HG03139 (cell line): ENCODE data around the gene CCBE1.

Source experiments
- ATAC-seq: cut with Tn5 transposase; IDR thresholded peaks from one replicate; pipeline ENCODE4 v1.9.1; 2021; ENCODE audit not compliant: unreplicated experiment

The CCBE1 gene

GRCh38 chr18:59420244-59420643 is 277.0 kb downstream of the CCBE1 start:
- ATAC-seq, result no peak

- no peak for ATAC-seq
Observed at GRCh38 chr18:59419386-59419785, 277.8 kb downstream of the CCBE1 start.

DNA sequence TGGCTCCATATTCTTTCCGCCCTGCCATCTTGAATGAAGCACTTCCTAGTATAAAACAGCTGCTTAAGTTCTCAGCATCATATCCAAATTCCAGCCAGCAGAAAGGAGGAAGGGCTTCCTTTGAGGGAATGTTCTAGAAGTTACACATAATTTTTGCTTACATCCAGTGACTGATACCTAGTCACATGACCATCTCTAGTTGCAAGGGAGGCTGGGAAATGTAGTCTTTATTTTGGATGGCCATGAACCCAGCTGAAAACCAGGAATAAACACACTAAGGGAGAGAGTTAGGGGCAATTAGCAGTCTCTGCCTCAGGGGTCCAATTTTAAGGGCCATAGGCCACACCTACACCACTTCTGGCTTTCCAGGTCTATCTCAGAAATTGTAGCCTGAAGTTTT is 280.4 kb downstream of the CCBE1 start:
- no peak for ATAC-seq

GRCh38 chr18:59414111-59414653 is 283.0 kb downstream of the CCBE1 start:
- ATAC-seq, result no peak

DNA sequence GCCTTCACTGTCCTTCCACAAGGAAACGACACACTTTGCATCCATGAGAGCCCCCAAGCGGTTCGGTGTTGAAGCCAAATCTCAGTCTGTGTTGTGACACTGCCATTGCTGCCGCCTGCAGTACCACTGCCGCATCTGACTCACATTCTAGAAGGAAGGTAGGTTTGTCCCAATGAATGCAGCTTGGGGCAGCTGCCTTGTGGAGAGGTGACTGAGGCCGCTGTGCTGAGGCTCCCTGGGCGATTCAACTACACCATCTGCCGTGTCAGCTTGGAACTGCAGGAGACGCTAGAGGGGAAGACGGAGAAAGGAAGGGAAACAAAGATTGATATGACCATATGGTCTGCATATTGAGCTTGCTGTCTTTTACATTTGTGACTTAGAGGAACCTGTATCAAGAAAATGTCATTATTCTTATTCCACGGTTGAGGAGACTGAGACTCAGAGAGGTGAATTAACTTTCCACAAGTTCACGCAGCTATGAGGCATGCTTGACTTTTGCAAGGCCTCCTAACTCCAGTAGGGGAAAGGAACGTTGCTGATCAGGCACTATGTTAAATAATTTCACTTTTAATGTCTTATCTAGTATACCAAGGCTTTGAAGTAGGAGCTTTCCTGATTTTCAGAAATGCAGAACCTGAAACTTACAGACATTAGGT is 294.7 kb downstream of the CCBE1 start:
- peak; percentile 92 for ATAC-seq

DNA sequence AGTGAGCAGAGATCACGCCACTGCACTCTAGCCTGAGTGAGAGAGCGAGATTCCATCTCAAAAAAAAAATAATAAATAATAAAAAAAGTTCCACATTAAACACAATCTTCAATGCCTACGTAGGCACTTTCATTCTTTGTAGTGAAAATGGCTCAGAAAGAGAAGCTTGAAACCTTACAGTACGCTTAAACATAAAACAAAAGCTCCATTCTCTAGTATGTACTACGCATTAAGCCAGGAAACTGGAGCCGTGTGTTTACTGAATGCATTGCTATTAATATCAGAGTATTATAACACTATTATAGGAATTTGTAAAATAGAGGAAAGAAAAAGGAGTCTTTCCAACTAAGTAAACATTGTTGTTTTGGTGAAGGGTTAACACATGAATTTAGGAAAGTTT is 296.8 kb downstream of the CCBE1 start:
- no peak for ATAC-seq

DNA sequence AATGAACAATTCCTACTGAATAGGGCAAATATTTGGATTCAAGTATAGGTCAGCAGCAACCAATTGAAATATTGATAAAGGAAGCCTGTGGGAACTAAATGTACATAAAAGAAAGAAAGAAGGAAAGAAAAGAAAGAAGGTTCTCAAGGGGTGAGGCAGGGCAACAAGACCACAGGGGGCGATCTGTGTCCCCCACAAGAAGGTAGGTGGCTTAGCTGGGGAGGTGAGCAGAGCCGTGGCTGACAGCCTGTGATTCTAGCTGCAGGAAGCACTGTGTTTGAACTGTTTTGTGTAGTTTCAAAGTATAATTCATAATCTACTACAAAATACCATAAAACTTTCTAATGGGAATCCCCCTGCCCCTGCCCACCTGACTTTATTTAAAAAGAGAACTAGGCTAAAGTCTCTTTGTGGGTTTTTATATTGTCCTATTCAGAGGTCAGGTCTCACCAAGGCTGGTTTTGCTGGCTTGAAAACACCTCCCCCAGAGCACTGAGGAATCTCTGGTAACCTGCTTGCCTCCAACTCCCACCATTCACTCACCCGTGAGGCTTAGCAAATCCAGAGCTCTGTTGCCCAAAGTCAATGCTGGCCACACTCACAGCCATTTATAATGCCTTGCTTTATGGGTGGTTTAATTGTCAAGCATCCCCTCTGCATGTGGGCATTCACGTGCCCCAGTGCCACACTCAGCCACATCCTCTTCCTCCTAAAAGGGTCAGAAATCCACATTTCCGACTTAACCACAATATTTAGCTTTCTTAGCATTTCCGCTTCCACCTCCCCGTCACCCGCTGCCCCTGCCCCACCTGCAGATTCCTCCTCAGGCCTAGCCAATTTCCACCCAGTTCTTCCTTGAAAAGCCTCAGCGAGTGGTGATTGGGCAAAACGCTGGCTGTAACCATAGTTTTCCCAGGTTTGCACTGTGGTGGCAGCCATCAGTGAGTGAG is 301.7 kb downstream of the CCBE1 start:
- ATAC-seq, result no peak

GRCh38 chr18:59393381-59393780 is 303.8 kb downstream of the CCBE1 start:
- no peak for ATAC-seq

DNA sequence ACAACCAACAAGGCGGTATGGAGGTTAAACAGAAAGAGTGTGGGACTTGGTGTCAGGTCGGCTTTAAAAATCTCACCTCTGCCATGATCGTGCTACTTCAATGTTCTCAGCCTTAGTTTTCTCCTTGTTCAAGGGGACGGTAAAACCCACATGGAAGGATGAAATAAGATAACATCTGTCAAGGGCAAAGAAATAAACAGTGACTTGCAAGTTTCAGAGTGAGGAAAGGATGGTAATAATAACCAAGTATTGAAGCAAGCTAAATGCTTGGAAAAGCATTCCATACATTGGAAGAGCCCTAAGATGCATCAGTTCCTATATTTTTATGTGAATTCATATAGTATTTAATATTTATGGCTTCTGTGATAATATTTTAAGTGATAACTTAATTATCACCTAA is 308.4 kb downstream of the CCBE1 start:
- ATAC-seq, result no peak

GRCh38 chr18:59387687-59388565 is 309.3 kb downstream of the CCBE1 start:
- no peak for ATAC-seq

GRCh38 chr18:59386909-59387686 is 310.1 kb downstream of the CCBE1 start:
- no peak for ATAC-seq

DNA sequence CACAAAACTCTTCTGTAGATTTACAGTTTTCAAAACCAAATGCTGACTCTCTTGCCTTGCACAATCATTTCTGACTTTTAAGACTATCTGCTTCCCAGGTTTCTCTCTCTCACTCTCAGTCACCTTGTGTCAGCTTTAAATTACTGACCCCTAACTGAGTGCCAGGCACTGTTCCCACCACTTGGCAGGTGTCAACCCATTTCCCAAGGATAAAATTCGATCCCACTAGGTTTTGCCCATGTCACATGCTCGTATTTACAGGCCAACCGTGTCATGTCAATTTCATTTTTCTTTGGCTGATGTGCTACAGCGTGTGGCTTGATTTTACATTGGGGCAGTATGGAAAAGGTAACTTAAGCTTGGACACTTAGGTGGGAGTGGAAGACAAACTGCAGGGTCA is 312.0 kb downstream of the CCBE1 start:
- no peak for ATAC-seq

GRCh38 chr18:59383851-59384250 is 313.4 kb downstream of the CCBE1 start:
- ATAC-seq, result no peak

- ATAC-seq, result no peak
Observed at GRCh38 chr18:59382383-59382782, 314.8 kb downstream of the CCBE1 start.

DNA sequence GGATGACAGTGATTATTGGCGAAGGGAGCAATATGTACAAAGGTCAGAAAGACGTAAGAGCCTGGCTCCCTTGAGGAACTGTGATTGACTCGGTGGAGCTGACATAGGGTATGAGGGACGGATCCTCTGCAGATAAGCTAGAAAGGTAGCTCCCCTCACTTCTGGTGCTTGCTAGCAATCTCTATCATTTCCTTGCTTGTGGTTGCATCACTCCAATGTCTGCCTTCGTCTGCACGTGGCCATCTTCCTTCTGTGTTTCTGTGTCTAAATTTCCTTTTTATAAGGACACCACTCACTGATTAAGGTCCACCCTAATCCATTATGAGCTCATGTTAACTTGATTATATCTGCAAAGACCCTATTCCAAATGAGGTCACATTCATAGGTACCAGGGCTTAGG is 315.3 kb downstream of the CCBE1 start:
- no peak for ATAC-seq
